Trophoblast cell (in vitro differentiated cells and primary cell): ENCODE data around the gene HFE.
"Not testable (repeated sequence)": the region's sequence is repeated elsewhere in the genome, so short reads cannot be mapped to it uniquely, and the experiment has no call there.

ENCODE experiments used
- DNase-seq, 2 donors: peaks; one replicate each; pipeline ENCODE4 v3.0.0-alpha.2; 2016
- H2AFZ ChIP-seq: 2 replicates; pipeline ENCODE4 v1.6.1; 2013; ENCODE audit warnings: low read length, moderate library complexity, mild to moderate bottlenecking; ENCODE audit not compliant: insufficient read depth, poor library complexity
- H2AK5ac ChIP-seq: 2 replicates; pipeline ENCODE4 v1.6.1; 2013; ENCODE audit warnings: mild to moderate bottlenecking, low read length
- H2BK120ac ChIP-seq: 2 replicates; pipeline ENCODE4 v1.6.1; 2013; ENCODE audit warnings: low read length, mild to moderate bottlenecking, moderate library complexity; ENCODE audit not compliant: insufficient read depth, poor library complexity
- H2BK12ac ChIP-seq: 2 replicates; pipeline ENCODE4 v1.6.1; 2013; ENCODE audit warnings: mild to moderate bottlenecking, low read length, moderate library complexity
- H2BK5ac ChIP-seq: 2 replicates; pipeline ENCODE4 v1.6.1; 2013; ENCODE audit warnings: low read length, low read depth, moderate library complexity, mild to moderate bottlenecking; ENCODE audit not compliant: poor library complexity
- H3K14ac ChIP-seq: 2 replicates; pipeline ENCODE4 v1.6.1; 2013; ENCODE audit warnings: mild to moderate bottlenecking, low read length
- H3K18ac ChIP-seq: 2 replicates; pipeline ENCODE4 v1.6.1; 2013; ENCODE audit warnings: mild to moderate bottlenecking, low read length
- H3K23ac ChIP-seq: 2 replicates; pipeline ENCODE4 v1.6.1; 2013; ENCODE audit warnings: low read length
- H3K27ac ChIP-seq: 2 replicates; pipeline ENCODE4 v1.5.1; 2013; ENCODE audit warnings: low read depth, mild to moderate bottlenecking, inconsistent platforms, low read length, moderate library complexity
- H3K27me3 ChIP-seq: 2 replicates; pipeline ENCODE4 v1.6.1; 2013; ENCODE audit warnings: inconsistent platforms, mild to moderate bottlenecking, low read length, moderate library complexity; ENCODE audit not compliant: insufficient read depth
- H3K36me3 ChIP-seq, 2 experiments: 1 replicate in 1 of 2; 2 replicates in 1 of 2; pipeline ENCODE4 v1.6.1; 2013; ENCODE audit warnings: low read length in 2 of 2, mild to moderate bottlenecking in 2 of 2, moderate library complexity in 1 of 2; ENCODE audit not compliant: insufficient read depth in 2 of 2, control insufficient read depth in 1 of 2
- H3K4ac ChIP-seq: 2 replicates; pipeline ENCODE4 v1.6.1; 2013; ENCODE audit warnings: low read depth, mild to moderate bottlenecking, low read length, moderate library complexity
- H3K4me1 ChIP-seq, 2 experiments: 1 replicate in 1 of 2; 2 replicates in 1 of 2; pipeline ENCODE4 v1.6.1; 2013; ENCODE audit warnings: low read length in 2 of 2, mild to moderate bottlenecking in 2 of 2, moderate library complexity in 1 of 2; ENCODE audit not compliant: insufficient read depth in 2 of 2, control insufficient read depth in 1 of 2
- H3K4me2 ChIP-seq: 2 replicates; pipeline ENCODE4 v1.6.1; 2013; ENCODE audit warnings: inconsistent platforms, mild to moderate bottlenecking, low read length, moderate library complexity
- H3K4me3 ChIP-seq: 2 replicates; pipeline ENCODE4 v1.5.1; 2013; ENCODE audit warnings: mild to moderate bottlenecking, low read depth, low read length, inconsistent platforms
- H3K79me1 ChIP-seq: one replicate; pipeline ENCODE4 v1.6.1; 2013; ENCODE audit warnings: low read length
- H3K79me2 ChIP-seq: 2 replicates; pipeline ENCODE4 v1.6.1; 2013; ENCODE audit warnings: low read length, mild to moderate bottlenecking; ENCODE audit not compliant: control insufficient read depth, insufficient read depth, poor library complexity
- H3K9ac ChIP-seq: 2 replicates; pipeline ENCODE4 v1.6.1; 2013; ENCODE audit warnings: mild to moderate bottlenecking, low read length
- H3K9me3 ChIP-seq: 2 replicates; pipeline ENCODE4 v1.6.1; 2013; ENCODE audit warnings: low read depth, mild to moderate bottlenecking, control low read depth, inconsistent platforms, low read length; ENCODE audit not compliant: insufficient read depth
- H4K12ac ChIP-seq: 2 replicates; pipeline ENCODE4 v1.6.1; 2013; ENCODE audit warnings: low read depth, mild to moderate bottlenecking, low read length, moderate library complexity
- H4K8ac ChIP-seq: 2 replicates; pipeline ENCODE4 v1.6.1; 2013; ENCODE audit warnings: low read depth, mild to moderate bottlenecking, low read length, moderate library complexity
- H4K91ac ChIP-seq: one replicate; pipeline ENCODE4 v1.6.1; 2013; ENCODE audit warnings: low read depth, mild to moderate bottlenecking, low read length, moderate library complexity
- WGBS: extraction: QIAGEN DNeasy Blood & Tissue Kit; methylation state at CpG from one replicate; pipeline ENCODE4 v1.1.7; 2013; ENCODE audit warnings: missing lambda C conversion rate; ENCODE audit not compliant: insufficient read length, insufficient coverage; ENCODE audit errors: extremely low coverage; 5-methylcytosine and 5-hydroxymethylcytosine counted together

The HFE gene

GRCh38 chr6:26048590-26048989 lies 38.6 kb upstream of the HFE start:
- Histone ChIP-seq H3K9me3 (peaks cover 6% of the 10 kb centered on the region), H3K79me1 (peaks cover 16% of the 10 kb centered on the region), H2BK120ac (no peak overlapping the region), H2BK12ac (peak overlapping the region; percentile 93), H3K27me3 (no peaks in the 10 kb centered on the region), H4K12ac (no peak overlapping the region), H3K14ac (no peak overlapping the region), H2BK5ac (no peak overlapping the region), H4K8ac (peak overlapping the region; percentile 59), H3K4ac (no peak overlapping the region), H4K91ac (peak overlapping the region; percentile 14), H3K4me2 (no peak overlapping the region), H3K4me3 (no peak overlapping the region), H2AFZ (no peak overlapping the region), H3K23ac (no peak overlapping the region), H3K27ac (peak overlapping the region; percentile 15), H3K79me2 (peaks cover 1% of the 10 kb centered on the region), H2AK5ac (no peak overlapping the region), H3K4me1 (peaks cover 4 to 9% of the 10 kb centered on the region in 2 experiments), H3K36me3 (peaks cover 4 to 5% of the 10 kb centered on the region in 2 experiments), H3K18ac (no peak overlapping the region), H3K9ac (no peak overlapping the region)
- WGBS, result no CpG with 5 or more reads among the region's 2 CpGs
- DNase-seq, result no peak

GRCh38 chr6:26051665-26052310 lies 35.4 kb upstream of the HFE start:
- no peak overlapping the region for H4K12ac ChIP-seq
- H2BK5ac ChIP-seq, result no peak overlapping the region
- H3K79me1 ChIP-seq, result peaks cover 17% of the 10 kb centered on the region
- no peak overlapping the region for H2BK120ac ChIP-seq
- H3K79me2 ChIP-seq, result peaks cover 6% of the 10 kb centered on the region
- no peaks in the 10 kb centered on the region for H3K9me3 ChIP-seq
- H3K14ac ChIP-seq, result no peak overlapping the region
- H2AK5ac ChIP-seq, result no peak overlapping the region
- no peak overlapping the region for H3K23ac ChIP-seq
- DNase-seq, result no peak
- H2AFZ ChIP-seq, result no peak overlapping the region
- H2BK12ac ChIP-seq, result no peak overlapping the region
- no peak overlapping the region for H3K4me3 ChIP-seq
- H3K27me3 ChIP-seq, result no peaks in the 10 kb centered on the region
- H3K9ac ChIP-seq, result no peak overlapping the region
- H4K91ac ChIP-seq, result no peak overlapping the region
- H3K4me1 ChIP-seq, result peaks cover 4 to 6% of the 10 kb centered on the region in 2 experiments
- H3K36me3 ChIP-seq, result no peaks in the 10 kb centered on the region
- no peak overlapping the region for H4K8ac ChIP-seq
- H3K4me2 ChIP-seq, result no peak overlapping the region
- WGBS, result no CpG with 5 or more reads among the region's 4 CpGs
- no peak overlapping the region for H3K18ac ChIP-seq
- no peak overlapping the region for H3K27ac ChIP-seq
- no peak overlapping the region for H3K4ac ChIP-seq

- H3K27me3 ChIP-seq, H3K23ac ChIP-seq, H3K18ac ChIP-seq, H4K12ac ChIP-seq, H2BK5ac ChIP-seq, H3K4ac ChIP-seq, H3K4me1 ChIP-seq, H3K27ac ChIP-seq, H2BK120ac ChIP-seq, H3K36me3 ChIP-seq, H2AK5ac ChIP-seq, H3K4me2 ChIP-seq, H3K4me3 ChIP-seq, H4K8ac ChIP-seq, H3K9ac ChIP-seq, H2BK12ac ChIP-seq, H3K79me2 ChIP-seq, H4K91ac ChIP-seq, H2AFZ ChIP-seq, H3K9me3 ChIP-seq: not testable (repeated sequence)
- H3K79me1 ChIP-seq, result peaks cover 17% of the 10 kb centered on the region
- no CpG with 5 or more reads among the region's 18 CpGs for WGBS
- DNase-seq, result peak; percentile 50 to 55
- peak overlapping the region; percentile 44 for H3K14ac ChIP-seq
Observed at GRCh38 chr6:26052762-26053250, 34.4 kb upstream of the HFE start.

GRCh38 chr6:26053992-26054780 lies 33.0 kb upstream of the HFE start:
- Histone ChIP-seq H4K91ac (no peak overlapping the region), H4K12ac (no peak overlapping the region), H3K23ac (no peak overlapping the region), H3K27ac (peak overlapping the region; percentile 96), H3K4me3 (no peak overlapping the region), H2AFZ (no peak overlapping the region), H3K4me2 (peak overlapping the region; percentile 88), H2AK5ac (no peak overlapping the region), H3K36me3 (no peaks in the 10 kb centered on the region), H4K8ac (no peak overlapping the region), H3K4me1 (peaks cover 0 to 2% of the 10 kb centered on the region in 2 experiments), H3K9ac (no peak overlapping the region), H2BK120ac (peak overlapping the region; percentile 16), H2BK5ac (peak overlapping the region; percentile 64), H2BK12ac (no peak overlapping the region), H3K18ac (no peak overlapping the region), H3K79me1 (peaks cover 14% of the 10 kb centered on the region), H3K4ac (no peak overlapping the region), H3K79me2 (peaks cover 6% of the 10 kb centered on the region), H3K9me3 (no peaks in the 10 kb centered on the region), H3K14ac (no peak overlapping the region), H3K27me3 (no peaks in the 10 kb centered on the region)
- DNase-seq, result peak in 1 of 2 donors; percentile 21
- no CpG with 5 or more reads among the region's 8 CpGs for WGBS
